NOMO-1 (cell line): Measurements from ENCODE around the gene RNF187.
A peak's percentile ranks its signal among the peaks of the same experiment; 100 is the strongest.
"Not testable (repeated sequence)": the region's sequence is repeated elsewhere in the genome, so short reads cannot be mapped to it uniquely, and the experiment has no call there.

ENCODE experiments used
- DNase-seq, 2 experiments: peaks; one replicate each; lab custom pipeline; 2025; ENCODE audit not compliant: unreplicated experiment in 2 of 2; lab: John Stamatoyannopoulos, UW

Gene RNF187

GRCh38 chr1:228486596-228487335 lies 416 bp upstream of the RNF187 start:
- peak; percentile 82 to 85 for DNase-seq

- DNase-seq = no peak
Measured at GRCh38 chr1:228488125-228488817, 1.1 kb downstream of the RNF187 start.

GRCh38 chr1:228488818-228489674 lies 1.9 kb downstream of the RNF187 start:
- DNase-seq = no peak

- no peak for DNase-seq
Measured at GRCh38 chr1:228490120-228491078, 3.2 kb downstream of the RNF187 start.

- DNase-seq = no peak
Measured at GRCh38 chr1:228493141-228494043, 6.2 kb downstream of the RNF187 start.

GRCh38 chr1:228494044-228494353 lies 6.8 kb downstream of the RNF187 start:
- no peak for DNase-seq

GRCh38 chr1:228494391-228494790 lies 7.2 kb downstream of the RNF187 start:
- no peak for DNase-seq

- no peak for DNase-seq
Measured at GRCh38 chr1:228494970-228495853, 8.0 kb downstream of the RNF187 start.

GRCh38 chr1:228496084-228496483 lies 8.9 kb downstream of the RNF187 start:
- DNase-seq = no peak

GRCh38 chr1:228496494-228496893 lies 9.3 kb downstream of the RNF187 start:
- no peak for DNase-seq

- no peak for DNase-seq
Measured at GRCh38 chr1:228497206-228497605, 10.0 kb downstream of the RNF187 start.

GRCh38 chr1:228497817-228498216 lies 10.6 kb downstream of the RNF187 start:
- DNase-seq = no peak

- DNase-seq = peak; percentile 38 to 73
Measured at GRCh38 chr1:228500143-228500734, 13.1 kb downstream of the RNF187 start.

GRCh38 chr1:228500901-228501871 lies 14.0 kb downstream of the RNF187 start:
- peak; percentile 74 to 80 for DNase-seq

- DNase-seq = no peak
Measured at GRCh38 chr1:228502522-228502921, 15.3 kb downstream of the RNF187 start.

GRCh38 chr1:228505944-228506343 lies 18.8 kb downstream of the RNF187 start:
- DNase-seq = not testable (repeated sequence)
